Hepatocyte (in vitro differentiated cells): ENCODE data around the gene FOXN3. TPM values are rescaled to one million over a fixed set of nuclear protein-coding genes. Genes with fewer than 3 reads are reported as not detected.

Experiments
- DNase-seq: peaks from one replicate; pipeline ENCODE4 v3.0.0-alpha.2; 2016; ENCODE audit warnings: low spot score
- H2AFZ ChIP-seq: fragments of 200-600 bp; sonication (generic); 2 replicates; pipeline ENCODE4 v1.6.0; 2016; ENCODE audit warnings: antibody characterized with exemption, mild to moderate bottlenecking
- H3K27ac ChIP-seq: fragments of 200-600 bp; sonication (generic); 2 replicates; pipeline ENCODE4 v1.5.1; 2016; ENCODE audit warnings: mild to moderate bottlenecking
- H3K27me3 ChIP-seq: fragments of 200-600 bp; sonication (generic); 2 replicates; pipeline ENCODE4 v1.6.1; 2016
- H3K36me3 ChIP-seq: fragments of 200-600 bp; sonication (generic); replicated peaks from 2 replicates; pipeline ENCODE4 v1.5.1; 2016; ENCODE audit warnings: low read depth; ENCODE audit not compliant: insufficient read depth
- H3K4me1 ChIP-seq: fragments of 200-600 bp; sonication (generic); 2 replicates; pipeline ENCODE4 v1.5.1; 2016; ENCODE audit warnings: mild to moderate bottlenecking, moderate library complexity; ENCODE audit not compliant: insufficient read depth
- H3K4me2 ChIP-seq: fragments of 200-600 bp; sonication (generic); 2 replicates; pipeline ENCODE4 v1.6.0; 2016
- H3K4me3 ChIP-seq: fragments of 200-600 bp; sonication (generic); 2 replicates; pipeline ENCODE4 v1.5.1; 2016; ENCODE audit warnings: mild to moderate bottlenecking
- H3K79me2 ChIP-seq: fragments of 200-600 bp; sonication (generic); 2 replicates; pipeline ENCODE4 v1.6.0; 2017; ENCODE audit warnings: mild to moderate bottlenecking
- H3K9me2 ChIP-seq: fragments of 200-600 bp; sonication (generic); replicated peaks from 2 replicates; pipeline ENCODE4 v1.6.0; 2017; ENCODE audit warnings: mild to moderate bottlenecking; ENCODE audit not compliant: insufficient read depth
- H3K9me3 ChIP-seq: fragments of 200-600 bp; sonication (generic); 2 replicates; pipeline ENCODE4 v1.5.1; 2016; ENCODE audit warnings: low read depth, mild to moderate bottlenecking
- H4K20me1 ChIP-seq: fragments of 200-600 bp; sonication (generic); 2 replicates; pipeline ENCODE4 v1.6.0; 2016; ENCODE audit warnings: mild to moderate bottlenecking; ENCODE audit not compliant: insufficient read depth, poor library complexity, severe bottlenecking
- EZH2 ChIP-seq: fragments of 200-600 bp; sonication (generic); IDR thresholded peaks from 2 replicates; pipeline ENCODE4 v1.6.1; 2016; ENCODE audit warnings: antibody characterized with exemption, mild to moderate bottlenecking, borderline replicate concordance
- EZH2phosphoT487 ChIP-seq: fragments of 200-600 bp; sonication (generic); IDR thresholded peaks from one replicate; pipeline ENCODE4 v1.6.1; 2018; ENCODE audit warnings: antibody characterized with exemption, mild to moderate bottlenecking, low read depth, moderate library complexity; ENCODE audit not compliant: unreplicated experiment, severe bottlenecking
- WGBS: methylation state at CpG from one replicate; pipeline ENCODE4 v1.1.6; 2016; ENCODE audit warnings: low lambda C conversion rate; ENCODE audit errors: missing lambda C conversion rate; 5-methylcytosine and 5-hydroxymethylcytosine counted together
- polyA plus RNA-seq: library from polyadenylated mRNA; unstranded; fragments of >200 nt; fragmentation: Nextera tagmentation; extraction: Ambion mirVana; gene quantifications from 2 replicates; pipeline ENCODE4 v1.2.1, GENCODE V29; 2016
- total RNA-seq: library from RNA; depleted of rRNA; stranded (reverse); fragments of >200 nt; gene quantifications from 2 replicates; pipeline ENCODE4 v1.2.3, GENCODE V29; 2014
- TF ChIP-seq, protein P1 (sequence below): fragments of 200-600 bp; sonication (generic); IDR thresholded peaks from 2 replicates; pipeline ENCODE4 v1.5.1; 2016; ENCODE audit warnings: antibody characterized with exemption, mild to moderate bottlenecking; ENCODE audit not compliant: poor library complexity

Gene FOXN3
- total and polyA plus RNA-seq, 2 experiments from 2014 or later, result 42.2 to 47.6 TPM

DNA sequence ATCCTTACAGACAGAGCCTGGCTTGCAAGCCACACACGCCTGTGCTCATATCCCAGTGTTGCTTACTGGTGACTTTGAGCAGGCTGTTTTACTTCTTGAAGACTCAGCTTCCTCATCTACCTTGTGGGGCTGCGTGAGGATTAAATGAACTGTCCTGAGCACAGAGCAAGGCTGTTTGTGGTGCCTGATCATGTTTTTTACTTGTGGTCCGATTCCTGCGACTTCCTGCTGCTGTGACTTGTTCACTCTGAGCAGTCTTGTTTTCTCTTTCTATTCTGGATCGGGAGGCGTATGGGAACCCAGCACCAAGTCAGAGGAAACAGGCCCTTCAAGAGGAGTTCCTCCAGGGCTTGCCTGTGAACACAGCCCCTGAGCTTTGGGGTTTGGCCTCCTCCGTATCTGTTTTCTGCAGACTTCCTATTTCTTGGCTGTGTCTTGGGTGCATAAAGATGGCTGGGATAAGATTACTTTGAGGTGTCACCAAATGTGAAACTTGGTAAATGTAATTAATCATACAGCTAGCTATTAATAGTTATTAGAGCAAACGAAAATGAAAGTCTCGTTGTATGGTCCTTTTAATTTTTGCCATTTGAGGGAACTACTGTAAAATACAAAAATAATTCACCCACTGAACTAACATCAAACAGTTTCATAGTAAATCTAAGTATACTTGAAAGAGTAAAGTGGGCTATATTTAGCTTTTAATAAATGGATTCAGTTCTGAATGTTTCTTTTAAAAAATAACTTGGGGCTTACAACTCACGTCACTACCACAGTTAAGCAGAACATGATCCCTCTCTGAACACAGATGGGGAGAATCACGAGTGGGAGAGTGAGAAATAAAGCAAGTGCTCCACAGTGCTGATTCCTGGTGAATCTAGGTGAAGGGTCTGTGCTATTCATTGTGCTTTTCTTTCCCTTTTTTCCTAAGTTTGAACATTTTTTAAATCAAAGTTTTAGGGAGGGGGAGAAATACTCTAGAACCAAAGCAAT, 251.5 kb downstream of the FOXN3 start:
- H3K27me3 ChIP-seq, result no peaks in the 10 kb centered on the region
- H3K4me2 ChIP-seq, result no peak overlapping the region
- H3K79me2 ChIP-seq, result peaks cover 4% of the 10 kb centered on the region
- no peak overlapping the region for H3K27ac ChIP-seq
- WGBS, result 89% methylated on average over 11 of the region's 11 CpGs
- no peak for DNase-seq
- H3K9me3 ChIP-seq, result no peaks in the 10 kb centered on the region
- no peaks in the 10 kb centered on the region for H4K20me1 ChIP-seq
- TF ChIP-seq EZH2 (no peak), EZH2phosphoT487 (no peak)
- no peak overlapping the region for H2AFZ ChIP-seq
- H3K36me3 ChIP-seq, result peaks cover 7% of the 10 kb centered on the region
- H3K4me3 ChIP-seq, result no peak overlapping the region
- H3K4me1 ChIP-seq, result no peaks in the 10 kb centered on the region
- no peaks in the 10 kb centered on the region for H3K9me2 ChIP-seq

DNA sequence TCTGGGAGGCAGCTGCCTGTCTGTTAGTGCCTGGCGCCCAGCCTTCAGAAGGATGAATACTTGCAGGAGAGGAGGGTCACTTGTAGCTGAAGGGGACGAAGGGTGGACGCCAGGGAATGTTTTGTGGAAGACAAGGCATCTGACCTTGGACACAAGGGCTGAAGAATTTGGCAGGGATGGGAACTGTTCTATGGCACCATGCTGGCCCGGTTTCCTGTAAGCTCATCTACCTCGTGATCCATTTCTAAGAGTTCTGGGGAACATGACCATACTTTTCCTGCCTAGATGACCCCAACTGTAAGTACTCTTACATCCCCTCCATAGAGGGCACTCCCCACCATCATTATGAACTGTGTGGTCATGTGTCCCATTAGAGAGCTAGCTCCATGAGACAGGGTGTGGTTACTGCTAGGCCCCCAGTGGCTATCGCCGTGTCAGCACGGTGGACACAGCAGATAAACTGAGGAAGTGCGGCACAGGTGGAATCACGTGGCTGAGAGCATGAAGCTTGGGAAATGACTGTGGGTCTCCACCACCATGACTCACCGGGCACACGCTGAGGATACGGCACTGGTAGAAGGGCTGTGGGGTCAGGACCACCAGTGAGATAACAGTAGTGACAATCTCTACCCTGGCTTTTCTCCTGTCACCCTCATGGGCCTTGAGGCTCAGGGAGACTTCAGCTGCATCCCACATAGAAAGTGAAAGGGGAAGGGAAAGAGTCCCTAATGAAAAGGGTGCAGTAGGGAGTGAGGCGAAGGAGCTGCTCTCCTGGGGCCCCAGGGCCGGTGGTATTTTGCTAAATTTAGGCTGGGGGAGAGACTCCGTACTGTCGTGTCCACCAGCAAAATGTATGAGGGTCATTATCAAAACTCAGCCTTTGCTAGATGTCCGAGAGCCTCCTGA, 252.6 kb downstream of the FOXN3 start:
- H3K79me2 ChIP-seq, result peaks cover 4% of the 10 kb centered on the region
- H3K4me2 ChIP-seq, result no peak overlapping the region
- no peak overlapping the region for H2AFZ ChIP-seq
- no peak overlapping the region for H3K4me3 ChIP-seq
- 93% methylated on average over 18 of the region's 18 CpGs for WGBS
- H3K4me1 ChIP-seq, result no peaks in the 10 kb centered on the region
- TF ChIP-seq EZH2 (no peak), EZH2phosphoT487 (no peak)
- TF ChIP-seq, protein P1, sequence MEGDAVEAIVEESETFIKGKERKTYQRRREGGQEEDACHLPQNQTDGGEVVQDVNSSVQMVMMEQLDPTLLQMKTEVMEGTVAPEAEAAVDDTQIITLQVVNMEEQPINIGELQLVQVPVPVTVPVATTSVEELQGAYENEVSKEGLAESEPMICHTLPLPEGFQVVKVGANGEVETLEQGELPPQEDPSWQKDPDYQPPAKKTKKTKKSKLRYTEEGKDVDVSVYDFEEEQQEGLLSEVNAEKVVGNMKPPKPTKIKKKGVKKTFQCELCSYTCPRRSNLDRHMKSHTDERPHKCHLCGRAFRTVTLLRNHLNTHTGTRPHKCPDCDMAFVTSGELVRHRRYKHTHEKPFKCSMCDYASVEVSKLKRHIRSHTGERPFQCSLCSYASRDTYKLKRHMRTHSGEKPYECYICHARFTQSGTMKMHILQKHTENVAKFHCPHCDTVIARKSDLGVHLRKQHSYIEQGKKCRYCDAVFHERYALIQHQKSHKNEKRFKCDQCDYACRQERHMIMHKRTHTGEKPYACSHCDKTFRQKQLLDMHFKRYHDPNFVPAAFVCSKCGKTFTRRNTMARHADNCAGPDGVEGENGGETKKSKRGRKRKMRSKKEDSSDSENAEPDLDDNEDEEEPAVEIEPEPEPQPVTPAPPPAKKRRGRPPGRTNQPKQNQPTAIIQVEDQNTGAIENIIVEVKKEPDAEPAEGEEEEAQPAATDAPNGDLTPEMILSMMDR, result no peak
- peaks cover 7% of the 10 kb centered on the region for H3K36me3 ChIP-seq
- no peaks in the 10 kb centered on the region for H4K20me1 ChIP-seq
- H3K27ac ChIP-seq, result no peak overlapping the region
- no peaks in the 10 kb centered on the region for H3K27me3 ChIP-seq
- H3K9me3 ChIP-seq, result no peaks in the 10 kb centered on the region
- DNase-seq, result no peak
- no peaks in the 10 kb centered on the region for H3K9me2 ChIP-seq

DNA sequence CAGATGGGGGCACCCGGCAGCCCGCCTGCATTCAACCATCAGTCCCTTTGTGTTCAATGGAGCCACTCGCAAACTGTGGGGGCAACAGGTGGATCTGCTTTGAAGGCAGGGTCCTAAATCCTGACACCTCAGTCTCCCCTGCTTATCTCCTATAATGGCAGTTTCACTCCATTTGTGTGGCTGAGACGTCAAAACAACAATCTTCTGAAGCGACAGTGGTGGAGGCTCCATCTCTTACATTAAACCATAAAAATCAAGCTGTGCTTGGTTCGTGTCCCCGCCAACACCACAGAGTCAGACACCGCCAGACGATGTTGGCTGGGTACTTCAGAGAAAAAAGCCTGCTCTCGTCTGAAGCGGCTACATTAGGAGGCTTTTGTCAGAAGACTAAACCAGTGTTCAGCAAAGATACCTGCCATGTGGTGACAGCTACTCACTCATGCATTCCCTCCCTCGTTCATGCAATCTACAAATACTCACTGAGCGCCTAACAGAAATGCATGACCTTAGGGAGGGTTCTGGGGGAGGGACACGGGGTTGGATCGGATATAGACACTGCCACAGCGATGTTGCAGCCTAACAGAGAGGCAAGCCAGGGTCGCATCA, 253.9 kb downstream of the FOXN3 start:
- Histone ChIP-seq H3K36me3 (peaks cover 7% of the 10 kb centered on the region), H3K4me1 (no peaks in the 10 kb centered on the region), H3K27me3 (no peaks in the 10 kb centered on the region), H3K9me2 (no peaks in the 10 kb centered on the region), H3K4me3 (no peak overlapping the region), H3K27ac (no peak overlapping the region), H3K4me2 (no peak overlapping the region), H2AFZ (no peak overlapping the region), H3K79me2 (no peaks in the 10 kb centered on the region), H4K20me1 (no peaks in the 10 kb centered on the region), H3K9me3 (no peaks in the 10 kb centered on the region)
- DNase-seq, result no peak
- WGBS, result 90% methylated on average over 17 of the region's 17 CpGs
- no peak for TF ChIP-seq EZH2
- TF ChIP-seq, protein P1, result no peak
- TF ChIP-seq EZH2phosphoT487, result no peak
